Activated CD4-positive, alpha-beta T cell treated with anti-CD3 and anti-CD28 coated beads, Interleukin-2, amount 50 U/mL, for 1 hour (primary cell): ENCODE data around the gene HIGD1A.

Experiments used
- DNase-seq: peaks from one replicate; pipeline ENCODE4 v3.0.0-alpha.2; 2020

Gene HIGD1A

GRCh38 chr3:42733501-42734262 lies 70.6 kb downstream of the HIGD1A start:
- no peak for DNase-seq
